GM21367 (cell line): ENCODE measurements around the gene QARS1.

Experiments
- ATAC-seq: cut with Tn5 transposase; IDR thresholded peaks from one replicate; pipeline ENCODE4 v1.9.1; 2021; ENCODE audit not compliant: unreplicated experiment

QARS1 gene

GRCh38 chr3:49054344-49054862 lies 50.2 kb downstream of the QARS1 start:
- no peak for ATAC-seq

GRCh38 chr3:49053543-49053942 lies 51.0 kb downstream of the QARS1 start:
- no peak for ATAC-seq
